ENCODE data around the gene ABCB9.
"Not testable (repeated sequence)": the region's sequence is repeated elsewhere in the genome, so short reads cannot be mapped to it uniquely, and the experiment has no call there.

The ABCB9 gene

GRCh38 chr12:122965851-122966742 is at the start of gene ABCB9:
Gene ABCB9, minus strand, starts transcription at chr12:122966463. Its CDS starts 6,228 bp downstream, at chr12:122960235.
- DNase-seq, result peak; percentile 82

- DNase-seq, result not testable (repeated sequence)
These were observed 48.2 kb upstream of the ABCB9 start for GRCh38 chr12:123014473-123014872.

GRCh38 chr12:123013185-123014095 is 47.2 kb upstream of the ABCB9 start:
- DNase-seq, result no peak

- DNase-seq, result no peak
These were observed 45.4 kb upstream of the ABCB9 start for GRCh38 chr12:123011701-123012100.

GRCh38 chr12:123010681-123011080 is 44.4 kb upstream of the ABCB9 start:
- no peak for DNase-seq

- DNase-seq, result no peak
These were observed 43.8 kb upstream of the ABCB9 start for GRCh38 chr12:123010110-123010509.

- DNase-seq, result no peak
These were observed 40.7 kb upstream of the ABCB9 start for GRCh38 chr12:123006977-123007376.

- no peak for DNase-seq
These were observed 38.9 kb upstream of the ABCB9 start for GRCh38 chr12:123005081-123005626.

- no peak for DNase-seq
These were observed 38.0 kb upstream of the ABCB9 start for GRCh38 chr12:123004287-123004686.

GRCh38 chr12:123003257-123003656 is 37.0 kb upstream of the ABCB9 start:
- DNase-seq, result no peak

GRCh38 chr12:123001464-123001863 is 35.2 kb upstream of the ABCB9 start:
- no peak for DNase-seq

- no peak for DNase-seq
These were observed 34.3 kb upstream of the ABCB9 start for GRCh38 chr12:123000578-123000977.

- no peak for DNase-seq
These were observed 33.7 kb upstream of the ABCB9 start for GRCh38 chr12:122999986-123000420.

- no peak for DNase-seq
These were observed 33.1 kb upstream of the ABCB9 start for GRCh38 chr12:122999196-122999946.

GRCh38 chr12:122998316-122998715 is 32.1 kb upstream of the ABCB9 start:
- no peak for DNase-seq

GRCh38 chr12:122997343-122998250 is 31.3 kb upstream of the ABCB9 start:
- DNase-seq, result no peak

GRCh38 chr12:122996621-122997342 is 30.5 kb upstream of the ABCB9 start:
- DNase-seq, result no peak

GRCh38 chr12:122996188-122996601 is 29.9 kb upstream of the ABCB9 start:
- no peak for DNase-seq

- DNase-seq, result no peak
These were observed 29.4 kb upstream of the ABCB9 start for GRCh38 chr12:122995503-122996187.
